ENCODE data around the gene ALK. TPM values are rescaled to one million over a fixed set of nuclear protein-coding genes. Genes with fewer than 3 reads are reported as not detected.

The ALK gene
- total RNA-seq, 2 donors from 2014 or later: 0.13 to 0.46 TPM

- DNase-seq: no peak
- Mint-ChIP-seq H3K27ac (no peak overlapping the region), H3K27me3 (ENCODE audit: insufficient read depth) (peaks cover 69% of the 10 kb centered on the region), H3K4me3 (no peak overlapping the region), H3K4me1 (peaks cover 14% of the 10 kb centered on the region), H3K36me3 (ENCODE audit: low read depth) (no peaks in the 10 kb centered on the region), H3K9me3 (peaks cover 3% of the 10 kb centered on the region)
- no peaks in the 10 kb centered on the region for H3K36me3 ChIP-seq (ENCODE audit: control insufficient read depth, insufficient read depth, low read length)
- 81 to 92% methylated on average over 4 to 5 of the region's 5 CpGs for WGBS, 2 experiments (ENCODE audit: insufficient coverage in 1 of 2, insufficient read length in 1 of 2)
- H3K27me3 ChIP-seq (ENCODE audit: control insufficient read depth, insufficient read depth, low read length, poor library complexity, severe bottlenecking): peaks cover 69% of the 10 kb centered on the region
- no peak overlapping the region for H3K27ac ChIP-seq (ENCODE audit: low read depth, low read length)
- peaks cover 7% of the 10 kb centered on the region for H3K9me3 ChIP-seq (ENCODE audit: control insufficient read depth, low read length)
- H3K4me1 ChIP-seq (ENCODE audit: control insufficient read depth, insufficient read depth, low read length): peaks cover 13% of the 10 kb centered on the region
- TF ChIP-seq, protein P1, sequence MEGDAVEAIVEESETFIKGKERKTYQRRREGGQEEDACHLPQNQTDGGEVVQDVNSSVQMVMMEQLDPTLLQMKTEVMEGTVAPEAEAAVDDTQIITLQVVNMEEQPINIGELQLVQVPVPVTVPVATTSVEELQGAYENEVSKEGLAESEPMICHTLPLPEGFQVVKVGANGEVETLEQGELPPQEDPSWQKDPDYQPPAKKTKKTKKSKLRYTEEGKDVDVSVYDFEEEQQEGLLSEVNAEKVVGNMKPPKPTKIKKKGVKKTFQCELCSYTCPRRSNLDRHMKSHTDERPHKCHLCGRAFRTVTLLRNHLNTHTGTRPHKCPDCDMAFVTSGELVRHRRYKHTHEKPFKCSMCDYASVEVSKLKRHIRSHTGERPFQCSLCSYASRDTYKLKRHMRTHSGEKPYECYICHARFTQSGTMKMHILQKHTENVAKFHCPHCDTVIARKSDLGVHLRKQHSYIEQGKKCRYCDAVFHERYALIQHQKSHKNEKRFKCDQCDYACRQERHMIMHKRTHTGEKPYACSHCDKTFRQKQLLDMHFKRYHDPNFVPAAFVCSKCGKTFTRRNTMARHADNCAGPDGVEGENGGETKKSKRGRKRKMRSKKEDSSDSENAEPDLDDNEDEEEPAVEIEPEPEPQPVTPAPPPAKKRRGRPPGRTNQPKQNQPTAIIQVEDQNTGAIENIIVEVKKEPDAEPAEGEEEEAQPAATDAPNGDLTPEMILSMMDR (conservative IDR thresholded peaks at IDR 0.05): no peak
- no peak overlapping the region for H3K9ac ChIP-seq (ENCODE audit: extremely low read depth, low read length, poor library complexity, severe bottlenecking)
- no peak overlapping the region for H3K4me3 ChIP-seq (ENCODE audit: low read length)
Measured at GRCh38 chr2:29806461-29806860, 114.9 kb downstream of the ALK start.

DNA sequence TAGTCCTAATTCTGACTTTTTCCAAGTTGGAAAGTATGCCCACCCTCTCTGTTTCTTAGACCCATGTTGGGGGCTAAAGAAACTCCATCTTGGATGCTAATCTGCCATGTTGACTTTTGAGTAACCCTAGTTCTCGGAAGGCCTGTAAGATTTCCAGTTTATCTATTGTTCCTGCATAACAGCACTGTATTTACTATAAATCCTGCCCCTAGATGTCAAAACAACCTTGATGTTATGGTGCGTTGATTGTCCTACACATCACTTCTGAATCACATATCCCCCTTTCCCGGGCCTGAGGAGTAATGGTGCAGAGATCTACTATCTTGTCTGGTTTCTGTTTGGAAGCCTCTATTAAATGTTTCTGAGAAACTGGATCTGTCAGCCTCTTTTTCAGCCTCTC is 116.7 kb downstream of the ALK start:
- no peaks in the 10 kb centered on the region for H3K36me3 ChIP-seq (ENCODE audit: control insufficient read depth, insufficient read depth, low read length)
- no peak overlapping the region for H3K4me3 Mint-ChIP-seq
- H3K27me3 Mint-ChIP-seq (ENCODE audit: insufficient read depth): peaks cover 79% of the 10 kb centered on the region
- 96 to 100% methylated on average over 1 to 3 of the region's 3 CpGs for WGBS, 2 experiments (ENCODE audit: insufficient coverage in 1 of 2, insufficient read length in 1 of 2)
- H3K27ac Mint-ChIP-seq: no peak overlapping the region
- H3K9me3 Mint-ChIP-seq: peaks cover 3% of the 10 kb centered on the region
- no peak overlapping the region for H3K4me3 ChIP-seq (ENCODE audit: low read length)
- peaks cover 3% of the 10 kb centered on the region for H3K4me1 ChIP-seq (ENCODE audit: control insufficient read depth, insufficient read depth, low read length)
- no peak for DNase-seq
- H3K4me1 Mint-ChIP-seq: peaks cover 5% of the 10 kb centered on the region
- peaks cover 83% of the 10 kb centered on the region for H3K27me3 ChIP-seq (ENCODE audit: control insufficient read depth, insufficient read depth, low read length, poor library complexity, severe bottlenecking)
- H3K9ac ChIP-seq (ENCODE audit: extremely low read depth, low read length, poor library complexity, severe bottlenecking): no peak overlapping the region
- H3K9me3 ChIP-seq (ENCODE audit: control insufficient read depth, low read length): peaks cover 7% of the 10 kb centered on the region
- no peak overlapping the region for H3K27ac ChIP-seq (ENCODE audit: low read depth, low read length)
- no peaks in the 10 kb centered on the region for H3K36me3 Mint-ChIP-seq (ENCODE audit: low read depth)
- TF ChIP-seq, protein P1 (conservative IDR thresholded peaks at IDR 0.05): no peak

GRCh38 chr2:29803537-29803936 is 117.8 kb downstream of the ALK start:
- Histone ChIP-seq H3K27me3 (ENCODE audit: control insufficient read depth, insufficient read depth, low read length, poor library complexity, severe bottlenecking) (peaks cover 73% of the 10 kb centered on the region), H3K4me3 (ENCODE audit: low read length) (no peak overlapping the region), H3K27ac (ENCODE audit: low read depth, low read length) (no peak overlapping the region), H3K4me1 (ENCODE audit: control insufficient read depth, insufficient read depth, low read length) (peaks cover 3% of the 10 kb centered on the region), H3K9me3 (ENCODE audit: control insufficient read depth, low read length) (peaks cover 7% of the 10 kb centered on the region), H3K9ac (ENCODE audit: extremely low read depth, low read length, poor library complexity, severe bottlenecking) (no peak overlapping the region), H3K36me3 (ENCODE audit: control insufficient read depth, insufficient read depth, low read length) (no peaks in the 10 kb centered on the region)
- no peak for DNase-seq
- no peak overlapping the region for H3K4me3 Mint-ChIP-seq
- H3K27me3 Mint-ChIP-seq (ENCODE audit: insufficient read depth): peaks cover 69% of the 10 kb centered on the region
- H3K4me1 Mint-ChIP-seq: peaks cover 5% of the 10 kb centered on the region
- H3K36me3 Mint-ChIP-seq (ENCODE audit: low read depth): no peaks in the 10 kb centered on the region
- TF ChIP-seq, protein P1 (conservative IDR thresholded peaks at IDR 0.05): no peak
- 91 to 100% methylated on average over 2 to 4 of the region's 4 CpGs for WGBS, 2 experiments (ENCODE audit: insufficient coverage in 1 of 2, insufficient read length in 1 of 2)
- H3K27ac Mint-ChIP-seq: no peak overlapping the region
- H3K9me3 Mint-ChIP-seq: peaks cover 3% of the 10 kb centered on the region
